AG04449 (cell line): ENCODE results near the gene UBE2J2.

ENCODE experiments used
- CTCF ChIA-PET: fragments of 350-600 bp; formaldehyde crosslinking; extraction: SDS; loops from one replicate; lab custom pipeline; 2021; ENCODE audit warnings: antibody characterized with exemption; lab: Yijun Ruan, JAX
- POLR2A ChIA-PET: fragments of 400-600, 350-600 bp; formaldehyde crosslinking; extraction: SDS; loops from one replicate; lab custom pipeline; 2020; ENCODE audit warnings: antibody characterized with exemption, inconsistent platforms; lab: Yijun Ruan, JAX
- DNase-seq: peaks from one replicate; pipeline ENCODE4 v3.0.0-alpha.2; 2010; ENCODE audit warnings: low read depth, low spot score
- H3K4me3 ChIP-seq: 2 replicates; pipeline ENCODE4 v1.5.1; 2011; ENCODE audit warnings: low read depth, mild to moderate bottlenecking, control low read depth, low read length
- CTCF ChIP-seq: IDR thresholded peaks from one replicate; pipeline ENCODE4 v1.5.1; 2011; ENCODE audit warnings: mild to moderate bottlenecking, moderate library complexity, low read length, control low read depth, inconsistent platforms; ENCODE audit not compliant: insufficient read depth; ENCODE audit errors: missing control alignments

The UBE2J2 gene

GRCh38 chr1:1279028-1279427 lies 5.4 kb upstream of the UBE2J2 start:
- no peak overlapping the region for H3K4me3 ChIP-seq
- CTCF ChIA-PET, result interaction anchor here (0.8 to 1.2 kb wide), 3 partner anchors 13 to 295 kb away, joined by 3 to 5 read pairs (median 3); no protein-coding TSS in a partner anchor
- POLR2A ChIA-PET, result interaction anchor here (0.7 kb wide), 1 partner anchor 52 kb away, joined by 3 read pairs; no protein-coding TSS in a partner anchor
- no peak for DNase-seq
- TF ChIP-seq CTCF, result no peak

DNA sequence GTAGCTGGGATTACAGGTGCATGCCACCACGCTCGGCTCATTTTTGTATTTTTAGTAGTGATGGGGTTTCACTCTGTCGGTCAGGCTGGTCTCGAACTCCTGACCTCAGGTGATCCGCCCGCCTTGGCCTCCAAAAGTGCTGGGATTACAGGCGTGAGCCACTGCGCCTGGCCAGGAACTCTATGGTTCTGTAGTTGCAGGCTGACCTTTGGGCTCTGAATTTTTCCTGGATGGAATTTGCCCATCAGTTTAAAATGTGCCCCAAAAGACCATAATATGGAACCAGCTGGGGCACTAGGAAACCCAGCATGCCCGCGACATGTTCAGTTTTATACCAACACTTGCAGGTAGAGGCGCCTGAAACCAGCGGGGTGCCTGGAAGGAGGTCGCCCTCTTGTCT lies 5.0 kb upstream of the UBE2J2 start:
- POLR2A ChIA-PET, result interaction anchor here (0.7 kb wide), 1 partner anchor 52 kb away, joined by 3 read pairs; no protein-coding TSS in a partner anchor
- TF ChIP-seq CTCF, result no peak
- H3K4me3 ChIP-seq, result no peak overlapping the region
- DNase-seq, result no peak
- CTCF ChIA-PET, result interaction anchor here (1.2 kb wide), 1 partner anchor 13 kb away, joined by 5 read pairs; no protein-coding TSS in a partner anchor

- POLR2A ChIA-PET, result no interaction called here
- H3K4me3 ChIP-seq, result no peak overlapping the region
- CTCF ChIA-PET, result interaction anchor here (1.2 to 3.0 kb wide), 3 partner anchors 15 to 155 kb away, joined by 6 to 12 read pairs (median 9); no protein-coding TSS in a partner anchor
- DNase-seq, result no peak
- no peak for TF ChIP-seq CTCF
These were observed 2.2 kb upstream of the UBE2J2 start for GRCh38 chr1:1275836-1276235.

DNA sequence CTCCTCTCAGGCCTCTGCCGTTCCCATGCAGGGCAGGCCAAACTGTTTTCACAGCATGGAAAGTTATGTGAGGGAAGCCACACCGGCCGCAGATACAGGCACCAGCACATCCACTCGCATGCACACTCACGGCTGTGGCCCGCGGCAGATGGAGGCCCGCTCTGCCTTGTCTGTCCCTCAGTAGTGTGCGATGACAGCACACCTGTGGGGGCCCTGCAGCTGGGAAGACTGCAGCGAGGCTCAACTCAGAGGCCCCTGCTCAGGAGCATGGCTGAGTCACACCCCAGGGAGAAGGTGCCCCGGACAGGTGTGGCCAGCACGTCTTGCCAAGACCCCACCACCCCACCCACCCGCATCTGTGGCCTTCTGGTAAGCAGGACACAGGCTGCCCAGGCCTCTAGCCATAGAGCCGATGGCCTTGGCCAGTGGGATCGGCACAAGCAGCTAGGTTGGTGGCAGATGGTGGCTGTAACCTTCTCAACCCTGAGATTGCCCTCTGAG lies 1.3 kb upstream of the UBE2J2 start:
- CTCF ChIA-PET, result interaction anchor here (1.3 to 3.0 kb wide), 6 partner anchors 11 to 211 kb away, joined by 3 to 12 read pairs (median 4); no protein-coding TSS in a partner anchor
- peak overlapping the region; percentile 75 for H3K4me3 ChIP-seq
- TF ChIP-seq CTCF, result no peak
- POLR2A ChIA-PET, result no interaction called here
- DNase-seq, result no peak

DNA sequence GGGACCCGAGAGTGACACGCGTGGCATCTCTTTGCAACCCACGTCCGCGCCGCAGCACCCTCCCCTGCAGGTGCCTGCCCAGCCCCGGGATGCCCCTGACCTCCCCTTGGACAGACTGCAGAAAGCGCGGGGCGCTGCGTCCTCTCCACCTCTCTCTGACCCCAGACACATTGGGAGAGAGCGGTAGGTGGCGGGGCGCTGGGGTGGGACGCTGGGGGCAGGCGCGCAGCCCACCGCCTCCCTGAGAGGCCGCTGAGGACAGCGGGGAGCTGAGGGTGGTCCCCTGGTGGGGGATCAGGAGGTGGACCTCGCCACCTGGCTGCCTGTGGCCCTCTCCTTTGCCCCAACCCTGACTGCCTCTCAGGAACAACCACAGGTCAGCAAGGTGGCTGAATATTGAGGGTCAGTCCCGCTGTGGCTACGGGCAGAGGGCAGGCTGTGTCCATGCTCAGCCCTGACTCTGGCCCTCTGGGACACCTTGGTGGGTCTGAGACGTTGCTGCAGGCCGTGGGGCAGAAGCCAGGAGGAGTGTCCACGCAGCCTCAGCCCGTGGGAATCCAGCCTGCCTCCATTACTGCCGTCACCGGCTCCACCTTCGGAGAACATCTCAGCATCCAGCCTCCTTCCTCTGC lies 761 bp upstream of the UBE2J2 start:
- TF ChIP-seq CTCF, result no peak
- ChIA-PET POLR2A (interaction anchor here (0.5 to 1.4 kb wide), 2 partner anchors 10 to 320 kb away, joined by 3 to 10 read pairs; no protein-coding TSS in a partner anchor), CTCF (interaction anchor here (1.3 to 3.0 kb wide), 6 partner anchors 10 to 211 kb away, joined by 3 to 12 read pairs (median 4); no protein-coding TSS in a partner anchor)
- H3K4me3 ChIP-seq, result peak overlapping the region; percentile 75
- no peak for DNase-seq

DNA sequence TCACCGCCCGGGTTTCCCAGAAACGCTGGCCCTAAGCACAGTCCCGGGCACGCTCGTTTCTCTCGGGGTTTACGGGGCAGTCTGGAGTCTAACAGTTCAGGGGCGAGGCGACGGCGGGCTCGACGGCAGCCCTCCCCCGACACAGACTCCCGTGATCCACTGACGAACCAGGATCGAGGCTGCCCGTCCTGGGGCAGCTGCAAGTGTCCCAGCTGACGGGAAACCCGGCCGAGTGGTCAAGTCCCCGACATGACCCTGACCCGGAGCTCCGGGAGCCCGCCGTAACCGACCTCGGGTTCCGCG lies 494 bp downstream of the UBE2J2 start:
- no peak for DNase-seq
- ChIA-PET POLR2A (interaction anchor here (1.4 kb wide), 1 partner anchor 9 kb away, joined by 10 read pairs; no protein-coding TSS in a partner anchor), CTCF (interaction anchor here (1.7 kb wide), 1 partner anchor 32 kb away, joined by 5 read pairs; no protein-coding TSS in a partner anchor)

More for the DNA sequence above, 494 bp downstream of the UBE2J2 start:
- no peak for TF ChIP-seq CTCF
- peak overlapping the region; percentile 83 for H3K4me3 ChIP-seq
